Posterior cingulate gyrus (tissue), 11 donors: ENCODE data around the gene HNMT.
A peak's percentile ranks its signal among the peaks of the same experiment; 100 is the strongest.

Source experiments
- DNase-seq, 10 donors: peaks; one replicate each; pipeline versions ENCODE4 v3.0.0 to v3.0.0-alpha.2; 2020 to 2021; ENCODE audit warnings: mixed read lengths in 3 of 10
- intact Hi-C: fragments of 100-400 bp; cut with DNase I; formaldehyde crosslinking; loops from one replicate; pipeline ENCODE4 v1.15.1; 2023

HNMT gene

DNA sequence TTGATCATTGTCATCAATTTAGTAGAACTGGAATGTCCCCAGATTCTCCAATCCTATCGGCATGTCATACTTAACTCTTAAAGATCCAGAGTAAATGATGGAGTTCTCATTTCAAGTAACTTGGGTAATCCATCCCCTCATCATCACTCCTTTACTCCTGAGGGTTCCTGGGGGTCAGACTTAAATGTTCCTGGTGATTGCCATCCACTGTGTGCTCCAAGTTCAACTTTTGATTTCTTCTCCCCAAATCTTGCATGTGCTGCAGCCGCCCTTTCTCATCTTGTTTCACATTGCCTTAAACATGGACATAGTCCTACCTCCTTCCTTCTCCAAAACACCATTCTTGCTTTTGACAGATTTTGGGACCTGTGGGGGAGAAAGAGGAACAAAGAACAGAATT is 43.2 kb downstream of the HNMT start:
- intact Hi-C loops = no loop called here
- no peak for DNase-seq

DNA sequence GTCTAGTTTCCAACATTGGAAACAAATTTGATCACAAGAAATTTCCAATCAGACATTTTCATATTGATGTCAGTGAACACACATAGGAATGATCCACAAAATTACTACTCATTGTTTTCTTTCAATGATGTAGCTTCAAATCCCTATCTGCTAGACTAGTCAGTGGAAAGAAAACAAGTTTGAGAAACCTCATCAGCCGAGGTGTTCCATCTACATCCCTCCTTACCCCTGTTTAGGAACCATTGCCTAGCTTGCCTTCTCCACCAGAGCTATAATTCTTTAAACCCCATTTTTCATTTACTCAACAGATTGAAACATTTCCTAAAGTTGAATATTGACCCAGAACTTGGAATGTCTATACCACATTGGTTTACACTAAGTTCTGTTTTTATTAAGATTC is 45.3 kb downstream of the HNMT start:
- intact Hi-C loops = no loop called here
- DNase-seq = no peak

DNA sequence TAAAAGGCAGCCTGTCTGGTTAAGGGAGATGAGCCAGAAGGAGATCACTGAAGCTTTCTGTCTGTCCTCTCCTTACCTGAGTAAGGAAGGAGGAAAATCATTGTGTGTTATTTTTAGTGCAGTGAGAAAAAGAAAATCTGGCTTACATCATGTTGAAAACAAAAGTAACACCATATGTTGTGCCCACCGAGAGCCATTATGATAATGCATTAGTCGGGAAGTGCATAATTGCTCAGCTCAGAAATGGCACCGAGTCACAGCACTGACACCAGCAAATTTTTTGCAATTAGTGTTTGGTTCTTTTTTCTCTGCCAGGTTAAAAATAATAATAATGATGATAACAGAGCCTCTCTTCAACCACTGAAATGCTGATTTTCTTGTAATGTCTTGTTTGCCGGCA is 46.6 kb downstream of the HNMT start:
- no peak for DNase-seq
- intact Hi-C loops = no loop called here

DNA sequence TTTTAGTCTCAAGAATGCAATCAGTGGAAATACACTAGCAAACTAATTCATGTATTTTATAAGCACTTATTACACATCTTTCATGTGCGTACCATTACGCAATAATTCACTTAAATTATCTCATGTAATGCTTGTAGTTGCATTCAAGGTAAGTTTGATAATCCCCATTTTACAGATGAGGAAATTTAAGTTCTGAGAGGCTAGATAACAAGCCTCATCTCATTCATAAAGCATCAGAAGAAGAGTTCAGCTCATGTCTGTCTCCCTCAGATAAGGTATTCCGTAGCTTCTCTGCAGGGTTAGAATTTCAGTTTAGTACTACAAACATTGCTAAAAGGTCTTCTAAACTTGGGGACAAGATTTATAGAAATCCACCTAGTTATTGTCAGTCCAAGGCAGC is 47.8 kb downstream of the HNMT start:
- intact Hi-C loops = no loop called here
- no peak for DNase-seq

DNA sequence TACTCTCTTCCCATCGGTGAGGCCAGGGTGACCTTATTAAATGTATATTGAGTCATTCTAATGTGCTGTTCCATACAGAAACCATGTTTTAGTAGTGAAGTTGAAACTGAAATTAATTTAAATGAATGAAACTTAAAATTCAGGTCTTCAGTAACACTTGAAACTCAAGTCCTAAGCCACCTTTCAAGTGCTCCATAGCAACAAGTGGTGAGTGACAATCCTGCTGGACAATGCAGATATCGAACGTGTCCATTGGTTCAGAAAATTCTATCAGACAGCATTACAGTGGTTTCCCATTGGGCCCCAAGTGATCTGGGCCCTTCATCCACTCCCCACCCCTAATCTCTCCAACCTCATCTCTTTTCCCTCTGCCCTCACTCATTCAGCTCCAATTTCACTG is 48.7 kb downstream of the HNMT start:
- intact Hi-C loops = no loop called here
- DNase-seq = no peak

DNA sequence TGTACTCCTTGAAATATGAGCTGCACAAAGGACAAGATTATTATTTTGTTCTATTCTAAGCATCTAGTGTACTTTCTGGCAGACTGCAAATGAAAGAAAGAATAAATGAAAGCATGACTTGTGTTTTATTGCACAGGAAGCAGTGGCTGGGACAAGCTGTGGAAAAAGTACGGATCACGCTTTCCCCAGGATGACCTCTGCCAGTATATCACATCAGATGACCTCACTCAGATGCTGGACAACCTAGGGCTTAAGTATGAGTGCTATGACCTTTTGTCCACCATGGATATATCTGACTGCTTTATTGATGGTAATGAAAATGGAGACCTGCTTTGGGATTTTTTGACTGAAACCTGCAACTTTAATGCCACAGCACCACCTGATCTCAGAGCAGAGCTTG is 49.4 kb downstream of the HNMT start:
- intact Hi-C loops = no loop called here
- no peak for DNase-seq

DNA sequence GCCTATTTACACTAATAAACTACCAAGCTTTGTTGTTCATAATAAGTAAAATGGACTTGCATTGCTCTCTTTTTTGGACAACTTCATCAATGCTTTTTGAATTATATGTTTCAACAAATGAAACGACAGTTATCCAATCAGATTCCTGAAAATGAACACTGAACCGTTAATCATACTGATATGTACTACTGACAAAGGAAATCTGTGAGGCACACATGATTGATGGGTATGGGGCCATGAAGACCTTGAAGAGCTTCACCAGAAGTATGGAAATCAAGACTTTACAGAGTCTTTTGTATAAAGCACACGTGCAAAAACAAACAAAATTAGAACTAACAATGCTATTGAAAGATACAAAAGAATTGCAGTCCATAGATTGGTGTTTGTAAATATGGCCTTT is 51.2 kb downstream of the HNMT start:
- DNase-seq = no peak
- intact Hi-C loops = no loop called here

DNA sequence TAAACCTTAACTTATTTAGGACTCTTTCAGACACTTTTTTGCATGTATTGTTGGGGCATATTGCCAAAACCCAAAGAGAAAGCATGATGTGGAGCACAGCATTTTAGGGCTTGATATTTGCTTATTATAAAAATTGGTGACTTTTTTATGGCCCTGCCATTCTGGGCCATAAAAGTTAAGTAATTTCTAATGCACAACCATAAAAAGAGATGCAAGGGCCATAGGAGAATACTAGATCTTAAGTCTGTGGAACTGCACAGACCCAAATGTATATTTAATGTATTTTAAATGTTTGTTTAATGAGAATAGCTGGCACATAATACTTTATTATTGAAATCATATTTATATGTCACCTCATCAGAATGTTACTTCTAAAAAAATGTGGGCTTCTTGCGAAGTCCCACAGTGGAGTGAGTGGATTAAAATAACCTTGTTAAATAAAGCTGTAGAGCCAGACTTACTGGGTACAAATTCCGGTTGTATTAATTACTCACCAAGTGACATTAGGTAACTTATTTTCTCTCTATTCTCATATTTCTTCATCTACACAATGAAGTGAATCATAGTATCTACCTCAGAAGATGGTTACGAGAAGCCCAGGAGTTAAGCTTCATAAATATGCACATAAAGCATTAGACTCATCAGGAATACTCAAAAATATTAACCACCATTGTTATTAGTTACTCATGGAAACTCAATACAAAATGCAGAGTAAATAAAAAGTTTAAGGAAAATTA is 52.2 kb downstream of the HNMT start:
- intact Hi-C loops = no loop called here
- DNase-seq = no peak

DNA sequence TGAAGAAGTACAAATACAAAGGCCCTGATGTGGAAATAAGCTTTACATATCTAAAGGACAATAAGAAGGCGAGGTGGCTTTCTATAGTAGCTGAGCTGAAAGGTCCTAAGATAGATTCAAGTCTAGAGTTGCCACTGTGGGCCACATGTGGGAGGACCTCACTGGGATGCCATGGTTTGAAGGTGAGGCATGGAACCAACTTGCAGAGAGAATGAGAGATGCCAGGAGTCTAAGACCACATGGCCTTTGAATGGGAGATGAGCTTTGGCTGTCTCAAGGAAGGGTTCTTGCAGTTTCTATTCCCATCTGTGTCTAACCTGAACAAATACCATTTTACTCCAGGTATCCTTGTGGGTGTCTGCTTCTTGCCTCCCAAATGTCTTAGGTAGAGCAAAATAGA is 53.6 kb downstream of the HNMT start:
- DNase-seq = no peak
- intact Hi-C loops = no loop called here

DNA sequence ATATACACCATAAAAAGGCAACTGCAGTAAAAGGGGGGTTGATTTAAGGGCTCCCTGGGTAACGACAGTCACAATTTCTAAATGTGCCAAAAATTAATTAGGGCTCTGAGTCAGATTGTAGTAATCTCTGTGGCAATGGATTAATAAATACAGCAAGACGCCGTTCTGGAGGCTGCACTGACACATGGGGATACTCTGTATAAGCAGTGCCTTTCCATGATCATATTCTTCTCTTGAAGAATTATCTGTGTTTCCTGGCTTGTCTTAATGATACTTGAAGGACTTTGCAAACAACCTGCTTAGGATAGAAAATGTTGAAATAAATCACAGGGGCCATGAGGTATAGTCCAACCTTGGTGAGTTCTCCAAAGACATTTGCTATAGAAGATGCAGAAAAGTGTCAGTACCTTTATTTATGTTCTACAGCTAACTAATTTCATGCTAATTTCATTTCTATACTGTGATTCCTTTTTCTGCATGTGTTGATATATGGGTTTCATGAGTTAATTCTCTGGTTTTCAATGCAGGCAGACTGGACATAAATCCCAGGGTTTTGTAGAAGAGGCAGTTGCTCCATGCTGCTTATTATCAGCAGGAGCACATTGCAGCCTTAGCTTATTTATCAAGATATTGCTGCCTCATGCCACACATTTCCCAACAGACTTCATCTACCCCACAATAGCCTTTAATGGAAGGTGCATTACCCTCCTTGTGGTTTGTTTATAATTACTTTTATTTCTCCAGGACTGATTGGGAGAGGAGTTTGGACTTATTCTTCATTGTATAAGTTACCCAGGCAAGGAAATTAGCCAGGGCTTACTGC is 54.8 kb downstream of the HNMT start:
- intact Hi-C loops = no loop called here
- DNase-seq = no peak

DNA sequence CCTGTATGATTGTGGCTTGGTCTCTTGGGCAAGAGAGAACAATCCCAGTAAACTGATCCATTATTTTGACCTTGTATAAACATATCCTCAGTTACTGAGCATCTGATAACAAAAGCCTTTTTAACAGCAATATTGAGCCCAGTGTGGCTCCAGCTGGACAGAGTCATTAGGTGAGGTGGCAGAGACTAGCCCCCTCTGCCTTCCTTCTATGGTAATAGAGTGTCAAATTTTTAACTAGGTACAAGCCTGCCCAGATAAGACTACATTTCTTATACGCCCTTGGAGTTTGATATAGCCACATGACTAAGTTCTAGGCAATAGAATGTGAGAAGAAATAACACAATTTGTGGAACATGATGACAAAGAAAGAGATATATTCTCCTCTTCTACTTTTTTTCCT is 56.2 kb downstream of the HNMT start:
- intact Hi-C loops = loop anchor here (10.0 kb wide), 1 partner anchor 174 kb away; no protein-coding TSS in a partner anchor
- DNase-seq = no peak

DNA sequence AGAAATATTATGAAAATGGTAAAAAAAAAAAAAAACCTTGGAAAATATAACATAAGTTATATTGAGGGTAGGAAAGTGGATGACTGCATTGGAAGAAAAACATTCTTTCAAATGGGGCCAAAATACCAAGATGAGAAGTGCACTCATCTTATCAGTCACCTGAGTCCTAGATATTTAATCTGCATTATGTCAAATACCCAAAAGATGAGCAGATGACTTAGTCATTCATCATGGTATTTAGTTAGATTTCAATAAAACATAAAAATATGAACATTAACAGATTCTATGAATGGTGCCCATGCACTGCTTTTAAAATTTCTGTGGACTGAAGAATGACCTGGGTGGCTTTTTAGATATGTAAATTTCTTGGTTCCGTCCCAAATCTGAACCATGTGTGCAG is 56.9 kb downstream of the HNMT start:
- no peak for DNase-seq
- intact Hi-C loops = loop anchor here (10.0 kb wide), 1 partner anchor 174 kb away; no protein-coding TSS in a partner anchor

DNA sequence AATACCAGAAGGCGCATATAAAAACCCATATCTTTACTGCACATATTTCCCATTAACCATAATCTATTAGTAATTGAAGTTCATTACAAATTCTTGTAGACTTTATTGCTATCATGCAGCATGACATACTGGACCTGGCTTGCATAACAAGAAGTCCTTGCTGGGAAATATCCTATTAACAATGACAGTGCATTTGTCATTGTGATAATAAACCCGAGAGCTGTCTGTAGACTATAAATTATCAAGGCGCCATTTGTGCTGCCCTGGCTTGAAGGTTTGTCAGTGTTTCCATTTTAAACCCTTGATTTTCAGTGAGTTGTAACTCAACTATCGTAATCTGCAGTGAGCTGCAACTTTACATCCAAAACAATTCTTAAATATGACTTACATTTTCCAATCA is 59.0 kb downstream of the HNMT start:
- DNase-seq = no peak
- intact Hi-C loops = loop anchor here (10.0 kb wide), 1 partner anchor 172 kb away; no protein-coding TSS in a partner anchor

DNA sequence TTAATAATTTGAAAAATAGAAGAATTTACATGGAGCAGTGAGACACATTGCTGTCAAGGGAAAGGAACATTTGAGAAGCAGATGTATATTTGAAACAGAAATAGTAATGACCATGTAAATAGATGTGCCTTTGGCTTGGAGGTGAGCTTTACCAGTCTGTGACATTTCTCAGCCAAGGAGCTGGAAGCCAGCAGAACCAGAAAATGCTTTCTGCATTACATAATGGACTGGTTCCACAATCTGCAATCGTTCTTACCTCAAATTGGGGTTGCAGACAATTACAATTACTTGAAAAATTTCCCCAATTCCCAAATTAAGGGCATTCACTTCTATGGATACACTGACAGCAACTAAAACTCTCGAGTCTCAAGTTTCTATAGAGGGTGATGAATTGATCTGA is 59.7 kb downstream of the HNMT start:
- intact Hi-C loops = loop anchor here (10.0 kb wide), 1 partner anchor 171 kb away; no protein-coding TSS in a partner anchor
- no peak for DNase-seq

DNA sequence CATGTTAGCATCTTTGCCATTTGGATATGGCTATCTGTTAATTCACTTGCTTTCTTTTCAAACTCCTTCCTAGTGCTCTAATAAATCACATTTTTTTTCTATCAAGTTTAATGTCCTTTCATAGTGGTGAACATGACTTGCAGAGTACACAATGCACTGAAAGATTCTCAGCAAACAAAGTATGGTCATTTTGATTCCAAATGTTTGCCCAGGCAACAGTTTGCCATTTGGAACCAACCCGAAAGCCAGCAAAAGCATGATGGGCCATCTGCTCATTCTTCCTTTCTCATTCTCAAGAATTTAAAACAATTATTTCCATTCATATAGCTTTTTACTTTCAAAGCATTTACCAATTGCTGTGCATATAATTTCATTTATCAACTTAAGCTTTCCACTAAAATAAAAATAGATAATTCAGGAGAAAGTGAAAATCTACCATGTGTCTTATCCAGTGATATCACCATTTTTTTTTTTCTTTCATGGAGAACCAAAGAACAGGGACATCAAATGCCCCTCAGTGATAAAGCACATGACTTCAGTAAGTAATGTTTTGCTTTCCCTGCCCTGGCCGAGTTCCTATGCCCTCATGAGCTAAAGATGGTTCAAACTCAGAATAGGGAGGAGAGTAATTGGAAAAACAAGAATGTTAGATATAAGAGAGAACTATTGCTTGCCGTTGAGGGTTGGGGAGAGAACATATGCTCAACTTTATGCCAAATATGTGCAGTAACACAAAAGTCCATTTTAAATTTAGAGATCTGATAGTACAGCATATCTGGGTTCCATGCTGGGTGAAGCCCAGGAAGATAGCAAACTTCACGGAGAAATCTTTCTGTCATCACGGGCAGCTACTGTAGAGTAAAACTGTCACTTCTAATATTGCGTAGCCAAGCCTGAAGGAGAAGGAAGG is 62.1 kb downstream of the HNMT start:
- intact Hi-C loops = loop anchor here (10.0 kb wide), 1 partner anchor 168 kb away; no protein-coding TSS in a partner anchor
- peak in 1 of 10 donors; percentile 4 for DNase-seq

DNA sequence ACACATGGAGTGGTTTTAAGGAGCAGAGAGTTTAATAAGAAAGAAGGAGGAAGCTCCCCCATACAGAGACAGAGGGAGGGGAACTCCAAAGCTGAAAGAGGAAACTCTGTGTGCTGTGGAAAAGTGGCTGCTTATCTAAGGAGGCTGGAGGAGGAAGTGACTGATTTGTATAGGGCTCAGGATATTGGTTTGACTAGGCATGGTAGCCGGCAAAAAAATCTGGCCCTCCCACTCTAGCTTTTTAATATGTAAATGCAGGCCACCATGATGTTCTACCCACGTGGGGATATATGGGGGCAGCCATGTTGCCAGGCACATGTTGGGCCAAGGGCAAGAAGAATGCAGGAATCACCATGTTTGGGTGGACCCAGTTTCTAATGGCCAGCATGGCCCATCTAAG is 64.3 kb downstream of the HNMT start:
- intact Hi-C loops = loop anchor here (10.0 kb wide), 1 partner anchor 166 kb away; no protein-coding TSS in a partner anchor
- DNase-seq = peak in 1 of 10 donors; percentile 39

DNA sequence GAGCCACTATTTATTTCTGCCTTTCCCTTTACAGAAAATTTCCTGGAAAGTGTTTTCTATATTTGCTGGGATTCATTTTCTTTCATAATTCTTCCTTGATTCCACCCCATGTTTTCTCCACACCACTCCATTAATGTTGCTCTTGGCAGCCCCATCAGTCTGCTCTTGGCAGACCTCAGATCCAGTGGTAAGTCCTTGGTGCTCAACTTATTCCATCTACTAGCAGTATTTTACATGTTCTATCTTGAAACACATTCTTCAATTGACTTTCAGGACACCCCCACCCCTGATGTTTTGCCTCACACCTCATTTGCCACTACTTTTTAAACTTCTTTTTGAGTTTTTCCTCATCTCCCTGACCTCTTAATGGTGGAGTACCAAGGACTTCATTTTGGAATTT is 65.0 kb downstream of the HNMT start:
- DNase-seq = no peak
- intact Hi-C loops = loop anchor here (10.0 kb wide), 1 partner anchor 166 kb away; no protein-coding TSS in a partner anchor

DNA sequence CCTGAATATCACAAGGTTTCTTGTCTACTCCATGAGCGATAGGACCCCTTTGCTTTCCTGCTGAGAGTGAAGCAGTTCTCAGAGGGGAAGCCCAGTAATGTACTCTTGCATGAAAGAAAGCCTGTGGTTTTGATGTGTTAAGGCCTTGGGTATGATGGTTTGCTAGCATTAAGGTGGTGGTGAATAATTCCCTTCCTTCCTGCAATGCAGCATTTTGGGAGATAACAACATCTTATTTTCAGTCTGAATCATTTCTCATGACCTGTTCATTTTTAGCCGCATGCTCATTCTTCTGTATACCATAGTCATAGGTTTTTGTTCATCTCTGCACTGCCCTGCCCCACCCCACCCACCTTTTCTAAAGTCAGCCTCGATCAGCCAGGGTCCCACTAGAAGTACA is 66.2 kb downstream of the HNMT start:
- intact Hi-C loops = no loop called here
- DNase-seq = no peak

DNA sequence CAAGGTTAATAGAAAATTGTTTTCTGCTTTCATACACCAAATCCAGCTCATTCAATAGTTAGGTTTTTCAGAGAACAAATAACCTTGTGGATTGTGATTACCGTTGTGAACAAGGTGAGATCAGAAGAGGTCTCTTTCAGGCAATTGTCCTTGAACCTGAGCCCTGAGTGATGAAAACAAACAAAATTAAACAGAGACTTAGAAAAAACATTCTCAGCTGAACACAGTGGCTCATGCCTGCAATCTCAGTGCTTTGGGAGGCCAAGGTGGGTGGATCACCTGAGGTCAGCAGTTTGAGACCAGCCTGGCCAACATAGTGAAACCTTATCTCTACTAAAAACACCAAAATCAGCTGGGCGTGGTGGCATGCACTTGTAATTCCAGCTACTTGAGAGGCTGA is 68.1 kb downstream of the HNMT start:
- no peak for DNase-seq
- intact Hi-C loops = no loop called here

DNA sequence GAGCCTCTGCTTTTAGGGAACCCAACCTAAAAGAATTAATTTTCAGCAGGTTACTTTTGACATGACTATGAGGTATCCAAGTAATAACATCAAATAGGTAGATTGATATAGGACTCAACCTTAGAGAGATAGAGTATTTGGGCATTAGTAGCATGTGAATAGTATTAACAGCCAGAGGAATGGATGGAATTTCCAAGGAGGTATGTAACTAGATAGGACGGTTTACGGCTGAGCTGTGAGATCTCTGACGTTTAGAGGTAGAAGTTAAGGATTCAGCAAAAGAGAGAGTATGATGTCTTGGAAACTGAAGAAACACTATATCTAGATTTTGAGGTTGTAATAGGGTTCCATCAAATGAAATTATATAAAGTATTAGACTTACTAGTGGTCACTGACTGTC is 70.3 kb downstream of the HNMT start:
- intact Hi-C loops = no loop called here
- no peak for DNase-seq
